B cell (primary cell): ENCODE results near the gene RBM44. TPM values are rescaled to one million over a fixed set of nuclear protein-coding genes. Genes with fewer than 3 reads are reported as not detected.
"Not testable (repeated sequence)": the region's sequence is repeated elsewhere in the genome, so short reads cannot be mapped to it uniquely, and the experiment has no call there.

Experiments
- ATAC-seq: fragments of 200-7000 bp; cut with Tn5 transposase; one replicate; pipeline ENCODE4 v1.10.0; 2021; ENCODE audit warnings: low read depth, mild to moderate bottlenecking, moderate number of reproducible peaks, moderate library complexity
- CTCF ChIA-PET: fragments of 350-600 bp; sonication (Branson Sonifier 250); formaldehyde crosslinking; loops from one replicate; lab custom pipeline; 2021; ENCODE audit warnings: antibody characterized with exemption, inconsistent platforms; lab: Charles Lee
- POLR2A ChIA-PET: fragments of 350-600 bp; sonication (Branson Sonifier 250); formaldehyde crosslinking; loops from one replicate; lab custom pipeline; 2021; ENCODE audit warnings: antibody characterized with exemption; lab: Charles Lee
- DNase-seq: peaks from one replicate; pipeline ENCODE4 v3.0.0; 2013
- H2AFZ ChIP-seq: 2 replicates; pipeline ENCODE4 v1.6.1; 2012; ENCODE audit warnings: mild to moderate bottlenecking, low read depth, low read length; ENCODE audit not compliant: insufficient read depth, poor library complexity, severe bottlenecking
- H3K27ac ChIP-seq, 2 donors: 1 replicate in 1 of 2; 2 replicates in 1 of 2; pipeline ENCODE4 v1.5.1; 2012 to 2013; ENCODE audit warnings: low read length in 2 of 2, mild to moderate bottlenecking in 2 of 2, moderate library complexity in 1 of 2
- H3K27me3 ChIP-seq, 4 experiments: fragments of 200-600 bp in 1 of 4; sonication (generic) in 1 of 4; replicated peaks in 1 of 4; 1 replicate in 2 of 4; 2 replicates in 2 of 4; pipeline versions ENCODE4 v1.6.1 to v1.7.0; 2013 to 2016; ENCODE audit warnings: low read length in 3 of 4, mild to moderate bottlenecking in 2 of 4, mixed read lengths in 1 of 4, moderate library complexity in 1 of 4; ENCODE audit not compliant: insufficient read depth in 4 of 4, control insufficient read depth in 3 of 4; ENCODE audit errors: control extremely low read depth in 1 of 4
- H3K36me3 ChIP-seq, 2 experiments: replicated peaks in 1 of 2; 1 replicate in 1 of 2; 2 replicates in 1 of 2; pipeline versions ENCODE4 v1.6.1 to v1.7.1; 2013; ENCODE audit warnings: low read length in 1 of 2; ENCODE audit not compliant: insufficient read depth in 2 of 2, control insufficient read depth in 1 of 2; ENCODE audit errors: control extremely low read depth in 1 of 2, extremely low read depth in 1 of 2
- H3K4me1 ChIP-seq, 2 donors: fragments of 200-600 bp in 1 of 2; sonication (generic) in 1 of 2; 1 replicate in 1 of 2; 2 replicates in 1 of 2; pipeline versions ENCODE4 v1.5.1 to v1.6.1; 2013 to 2017; ENCODE audit warnings: low read length in 2 of 2; ENCODE audit not compliant: control insufficient read depth in 2 of 2, insufficient read depth in 2 of 2
- H3K4me2 ChIP-seq: replicated peaks from 2 replicates; pipeline ENCODE3; 2012; ENCODE audit warnings: mild to moderate bottlenecking, low read depth, low read length; ENCODE audit not compliant: poor library complexity, severe bottlenecking
- H3K4me3 ChIP-seq, 5 experiments: fragments of 200-600 bp in 1 of 5; sonication (generic) in 1 of 5; 1 replicate in 3 of 5; 2 replicates in 2 of 5; pipeline versions ENCODE4 v1.5.1 to v1.7.0; 2011 to 2016; ENCODE audit warnings: low read length in 4 of 5, mild to moderate bottlenecking in 4 of 5, low read depth in 2 of 5, control low read depth in 1 of 5, moderate library complexity in 1 of 5; ENCODE audit not compliant: insufficient read depth in 1 of 5; ENCODE audit errors: control extremely low read depth in 1 of 5, extremely low read depth in 1 of 5
- H3K79me2 ChIP-seq: fragments of 200-600 bp; sonication (generic); one replicate; pipeline ENCODE4 v1.6.0; 2016; ENCODE audit warnings: low read length; ENCODE audit not compliant: control insufficient read depth, insufficient read depth
- H3K9ac ChIP-seq: fragments of 200-600 bp; sonication (generic); 2 replicates; pipeline ENCODE4 v1.6.1; 2017; ENCODE audit warnings: mild to moderate bottlenecking, low read length, moderate library complexity
- H3K9me3 ChIP-seq, 3 donors: one replicate each; pipeline versions ENCODE4 v1.6.1 to v1.7.1; 2013; ENCODE audit warnings: low read length in 2 of 3; ENCODE audit not compliant: control insufficient read depth in 2 of 3, insufficient read depth in 1 of 3; ENCODE audit errors: control extremely low read depth in 1 of 3
- H4K20me1 ChIP-seq: 2 replicates; pipeline ENCODE4 v1.6.0; 2012; ENCODE audit warnings: mild to moderate bottlenecking, low read length; ENCODE audit not compliant: insufficient read depth, control insufficient read depth, poor library complexity, severe bottlenecking
- H3K27ac Mint-ChIP-seq: one replicate; pipeline ENCODE4 v1.8.0; 2021; ENCODE audit warnings: mixed read lengths
- H3K27me3 Mint-ChIP-seq: one replicate; pipeline ENCODE4 v1.8.0; 2021; ENCODE audit warnings: mixed read lengths
- H3K4me1 Mint-ChIP-seq: one replicate; pipeline ENCODE4 v1.8.0; 2021; ENCODE audit warnings: mixed read lengths
- H3K4me3 Mint-ChIP-seq: one replicate; pipeline ENCODE4 v1.8.0; 2021; ENCODE audit warnings: mixed read lengths
- H3K9me3 Mint-ChIP-seq: one replicate; pipeline ENCODE4 v1.8.0; 2022; ENCODE audit warnings: mixed read lengths; ENCODE audit not compliant: insufficient read depth
- CTCF ChIP-seq: fragments of 200-600 bp; IDR thresholded peaks from one replicate; pipeline ENCODE4 v1.8.0; 2022; ENCODE audit warnings: antibody characterized with exemption, mild to moderate bottlenecking
- EZH2 ChIP-seq: IDR thresholded peaks from 2 replicates; pipeline ENCODE4 v1.6.1; 2012; ENCODE audit warnings: borderline replicate concordance, low read depth, mild to moderate bottlenecking, moderate library complexity, low read length; ENCODE audit not compliant: insufficient read depth, poor library complexity, severe bottlenecking
- WGBS: methylation state at CpG from one replicate; pipeline ENCODE4 v1.1.5; 2013; ENCODE audit warnings: missing lambda C conversion rate; ENCODE audit not compliant: insufficient coverage; 5-methylcytosine and 5-hydroxymethylcytosine counted together
- intact Hi-C: fragments of 100-400 bp; cut with micrococcal nuclease; formaldehyde crosslinking; loops from one replicate; pipeline ENCODE4 v1.10.0; 2022
- polyA plus RNA-seq: library from polyadenylated mRNA; depleted of rRNA; stranded (reverse); fragments of >200 nt; gene quantifications from 2 replicates; pipeline ENCODE4 v1.2.3, GENCODE V29; 2012
- total RNA-seq, 2 donors: library from RNA; stranded (reverse); fragments of 120-200 nt in 1 of 2; gene quantifications; 1 replicate in 1 of 2; 2 replicates in 1 of 2; pipeline versions ENCODE4 v1.2.3 to v1.2.4, GENCODE V29; 2013 to 2022

The RBM44 gene
- total and polyA plus RNA-seq, 2 donors (not counting 1 experiment from before 2014, with no cell fraction given), result 0.39 to 1.3 TPM

GRCh38 chr2:237841051-237841450 is 42.5 kb downstream of the RBM44 start:
- Histone ChIP-seq H3K9me3 (peaks cover 0 to 3% (median 0%) of the 10 kb centered on the region in 3 donors), H3K4me1 (no peaks in the 10 kb centered on the region), H4K20me1 (no peaks in the 10 kb centered on the region), H3K4me2 (no peak overlapping the region), H3K9ac (no peak overlapping the region), H3K4me3 (no peak overlapping the region), H2AFZ (no peak overlapping the region), H3K79me2 (no peaks in the 10 kb centered on the region), H3K27me3 (no peaks in the 10 kb centered on the region), H3K36me3 (no peaks in the 10 kb centered on the region), H3K27ac (no peak overlapping the region)
- DNase-seq (no peak), ATAC-seq (no peak)
- H3K27ac Mint-ChIP-seq, result no peak overlapping the region
- no peaks in the 10 kb centered on the region for H3K4me1 Mint-ChIP-seq
- no peaks in the 10 kb centered on the region for H3K27me3 Mint-ChIP-seq
- TF ChIP-seq EZH2 (no peak), CTCF (no peak)
- intact Hi-C loops, result no loop called here
- WGBS, result no CpG with 5 or more reads among the region's 4 CpGs
- peaks cover 2% of the 10 kb centered on the region for H3K9me3 Mint-ChIP-seq
- ChIA-PET CTCF (no interaction called here), POLR2A (no interaction called here)
- no peak overlapping the region for H3K4me3 Mint-ChIP-seq

DNA sequence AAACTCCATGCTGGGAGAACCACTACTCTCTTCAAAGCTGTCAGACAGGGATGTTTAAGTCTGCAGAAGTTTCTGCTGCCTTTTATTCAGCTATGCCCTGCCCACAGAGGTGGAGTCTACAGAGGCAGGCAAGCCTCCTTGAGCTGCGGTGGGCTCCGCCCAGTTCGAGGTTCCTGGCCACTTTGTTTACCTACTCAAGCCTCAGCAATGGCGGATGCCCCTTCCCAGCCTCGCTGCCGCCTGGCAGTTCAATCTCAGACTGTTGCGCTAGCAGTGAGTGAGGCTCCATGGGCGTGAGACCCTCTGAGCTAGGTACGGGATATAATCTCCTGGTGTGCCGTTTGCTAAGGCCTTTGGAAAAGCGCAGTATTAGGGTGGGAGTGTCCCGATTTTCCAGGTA is 50.4 kb downstream of the RBM44 start:
- 95% methylated on average over 12 of the region's 12 CpGs for WGBS
- H3K27me3 Mint-ChIP-seq, H3K4me3 ChIP-seq, H3K9me3 ChIP-seq, H3K9ac ChIP-seq, H3K4me1 ChIP-seq, ATAC-seq, H3K27ac ChIP-seq, H3K4me1 Mint-ChIP-seq, H3K79me2 ChIP-seq, H3K4me2 ChIP-seq, H3K27ac Mint-ChIP-seq, H3K27me3 ChIP-seq, H2AFZ ChIP-seq, H4K20me1 ChIP-seq, CTCF ChIA-PET, H3K36me3 ChIP-seq, intact Hi-C loops, POLR2A ChIA-PET, H3K9me3 Mint-ChIP-seq, DNase-seq, H3K4me3 Mint-ChIP-seq: not testable (repeated sequence)
